Activated CD4-positive, alpha-beta T cell treated with anti-CD3 and anti-CD28 coated beads for 48 hours (primary cell): ENCODE data around the gene PITPNC1.
"Not testable (repeated sequence)": the region's sequence is repeated elsewhere in the genome, so short reads cannot be mapped to it uniquely, and the experiment has no call there.

Experiments used
- DNase-seq: peaks from one replicate; pipeline ENCODE4 v3.0.0-alpha.2; 2020

PITPNC1 gene

DNA sequence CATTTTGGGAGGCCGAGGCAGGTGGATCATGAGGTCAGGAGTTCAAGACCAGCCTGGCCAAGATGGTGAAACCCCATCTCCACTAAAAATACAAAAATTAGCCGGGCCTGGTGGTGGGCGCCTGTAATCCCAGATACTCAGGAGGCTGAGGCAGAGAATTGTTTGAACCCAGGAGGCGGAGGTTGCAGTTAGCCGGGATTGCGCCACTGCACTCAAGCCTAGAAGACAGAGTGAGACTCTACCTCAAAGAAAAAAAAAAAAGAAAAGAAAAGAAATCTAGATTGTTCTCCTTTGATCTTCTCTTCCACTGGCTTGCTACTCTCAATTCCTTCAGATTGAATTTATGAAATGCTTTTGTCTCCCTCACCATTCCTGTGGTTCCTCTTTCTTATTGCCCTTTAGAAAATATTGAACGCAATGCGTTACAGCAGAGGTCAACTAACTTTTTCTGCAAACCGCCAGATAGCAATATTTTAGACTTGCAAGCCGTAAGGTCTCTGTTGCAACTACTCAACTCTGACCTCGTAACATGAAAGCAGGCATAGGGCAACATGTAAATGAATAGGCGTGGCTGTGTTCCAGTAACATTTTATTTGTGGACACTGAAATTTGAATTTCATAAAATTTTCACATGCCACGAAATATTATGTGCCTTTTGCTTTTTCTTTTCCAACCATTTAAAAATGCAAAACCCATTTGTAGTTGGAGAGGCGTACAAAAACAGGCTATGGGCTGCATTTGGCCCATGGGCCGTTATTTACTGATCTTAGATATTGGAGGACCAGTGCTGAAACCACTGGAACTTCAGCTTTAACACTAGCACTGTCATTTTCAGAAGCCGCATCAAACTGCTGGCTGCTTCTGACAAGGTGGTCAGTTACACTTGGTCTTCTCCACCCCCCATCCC lies 24.8 kb downstream of the PITPNC1 start:
- DNase-seq = no peak

- no peak for DNase-seq
Observed at GRCh38 chr17:67403065-67403464, 26.0 kb downstream of the PITPNC1 start.

GRCh38 chr17:67403483-67403882 lies 26.4 kb downstream of the PITPNC1 start:
- no peak for DNase-seq

DNA sequence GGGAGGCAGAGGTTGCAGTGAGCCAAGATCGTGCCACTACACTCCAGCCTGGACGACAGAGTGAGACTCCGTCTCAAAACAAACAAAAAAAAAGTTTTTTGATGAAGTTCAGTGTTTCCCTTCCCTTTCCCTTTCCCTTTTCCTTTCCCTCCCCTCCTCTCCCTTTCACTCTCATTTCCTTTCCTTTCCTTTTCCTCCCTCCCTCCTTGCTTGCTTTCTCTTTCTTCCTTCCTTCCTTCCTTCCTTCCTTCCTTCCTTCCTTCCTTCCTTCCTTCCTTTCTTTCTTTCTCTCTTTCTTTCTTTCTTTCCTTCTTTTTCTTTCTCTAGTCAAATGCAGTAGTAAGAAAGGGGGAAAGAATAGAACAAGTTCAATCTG lies 31.4 kb downstream of the PITPNC1 start:
- not testable (repeated sequence) for DNase-seq

GRCh38 chr17:67411397-67411796 lies 34.3 kb downstream of the PITPNC1 start:
- no peak for DNase-seq

GRCh38 chr17:67412032-67412431 lies 35.0 kb downstream of the PITPNC1 start:
- no peak for DNase-seq

- DNase-seq = no peak
Observed at GRCh38 chr17:67412941-67413340, 35.9 kb downstream of the PITPNC1 start.

DNA sequence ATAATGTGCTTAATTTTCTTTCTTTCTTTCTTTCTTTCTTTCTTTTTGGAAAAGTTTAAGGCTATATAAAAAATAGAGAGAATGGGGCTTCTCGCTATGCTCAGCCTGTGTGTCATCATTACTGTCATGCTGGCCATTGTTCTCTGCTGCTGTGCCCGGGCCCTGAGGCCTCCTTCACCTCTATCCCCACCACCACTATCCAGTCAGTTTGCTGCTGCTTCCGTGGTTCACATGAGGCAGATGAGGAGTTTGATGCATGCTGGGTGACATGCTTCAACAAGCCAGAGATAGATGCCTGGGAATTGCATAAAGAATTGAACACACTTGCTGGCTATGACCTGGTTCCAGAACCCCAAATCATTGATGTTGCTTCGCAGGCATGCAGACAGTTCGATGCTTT lies 36.3 kb downstream of the PITPNC1 start:
- no peak for DNase-seq

DNA sequence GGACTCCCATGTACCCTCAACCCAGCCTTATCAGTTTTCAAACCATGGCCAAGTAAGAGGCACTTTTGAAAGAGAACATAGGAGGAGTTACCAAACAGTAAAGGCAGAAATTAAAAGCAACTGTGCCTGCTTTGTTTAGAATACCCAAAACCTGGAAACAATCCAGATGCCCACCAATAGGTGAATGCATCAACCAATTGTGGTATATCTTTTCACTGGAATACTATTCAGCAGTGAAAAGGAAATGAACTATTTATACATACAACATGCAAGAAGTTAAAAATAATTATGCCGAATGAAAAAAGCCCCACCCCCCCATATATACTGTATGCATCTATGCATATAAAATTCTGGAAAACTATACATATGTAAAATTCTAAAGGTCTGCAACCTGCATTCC lies 37.0 kb downstream of the PITPNC1 start:
- no peak for DNase-seq

- no peak for DNase-seq
Observed at GRCh38 chr17:67414559-67414958, 37.5 kb downstream of the PITPNC1 start.

DNA sequence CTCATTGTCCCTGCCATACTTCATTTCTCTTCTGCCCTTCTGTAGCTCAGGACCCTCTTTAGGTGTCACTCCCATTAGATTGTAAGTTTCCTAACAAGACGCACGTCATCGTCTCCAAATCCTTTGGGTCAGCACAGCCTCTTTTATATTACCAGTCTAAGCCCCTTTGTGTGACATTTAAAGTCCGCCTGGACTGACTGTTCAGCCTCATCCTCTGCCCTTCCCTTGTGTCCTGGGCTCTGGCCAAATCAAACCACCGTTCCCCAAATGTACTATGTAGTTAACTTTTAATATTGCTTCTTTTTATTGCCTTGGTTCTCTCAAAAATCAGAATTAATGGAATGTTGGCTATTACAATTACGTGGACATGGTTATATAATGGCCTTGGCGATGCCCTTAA lies 38.2 kb downstream of the PITPNC1 start:
- DNase-seq = no peak

DNA sequence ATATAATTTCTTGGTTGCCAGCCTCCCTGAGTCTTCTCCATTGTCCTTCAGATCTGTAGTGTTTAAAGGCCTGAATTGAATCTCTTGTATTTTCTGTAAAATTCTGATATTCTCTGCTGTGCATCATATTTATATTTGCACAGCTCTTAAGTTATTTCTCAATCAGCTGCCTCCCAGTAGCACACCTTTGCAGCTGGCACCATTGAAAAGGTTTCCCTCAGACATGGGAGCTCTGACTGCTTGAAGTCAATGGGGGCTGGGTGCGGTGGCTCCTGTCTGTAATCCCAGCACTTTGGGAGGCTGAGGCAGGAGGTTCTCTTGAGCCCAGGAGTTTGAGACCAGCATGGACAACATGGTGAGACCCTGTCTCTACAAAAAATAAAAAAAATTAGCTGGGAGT lies 40.4 kb downstream of the PITPNC1 start:
- DNase-seq = no peak

GRCh38 chr17:67420994-67421393 lies 43.9 kb downstream of the PITPNC1 start:
- no peak for DNase-seq

DNA sequence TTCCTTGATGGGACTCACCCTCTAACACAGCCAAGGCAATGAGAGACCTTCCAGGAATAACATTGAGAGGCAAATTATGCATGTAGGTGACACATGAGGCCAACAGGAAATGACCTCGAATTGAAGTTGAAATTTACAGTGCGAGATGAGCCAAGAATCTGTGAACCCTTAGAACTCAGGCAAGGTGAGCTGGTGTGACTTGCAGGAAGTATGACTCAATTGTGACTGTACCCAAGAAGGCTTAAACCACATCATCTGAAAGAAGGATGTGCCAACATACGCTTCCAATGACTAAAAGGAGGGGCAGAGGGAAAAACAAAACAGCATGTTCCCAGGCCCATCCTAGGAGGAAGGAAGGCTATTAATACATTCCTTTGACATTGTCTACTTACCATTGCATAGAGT lies 44.8 kb downstream of the PITPNC1 start:
- DNase-seq = peak; percentile 57

DNA sequence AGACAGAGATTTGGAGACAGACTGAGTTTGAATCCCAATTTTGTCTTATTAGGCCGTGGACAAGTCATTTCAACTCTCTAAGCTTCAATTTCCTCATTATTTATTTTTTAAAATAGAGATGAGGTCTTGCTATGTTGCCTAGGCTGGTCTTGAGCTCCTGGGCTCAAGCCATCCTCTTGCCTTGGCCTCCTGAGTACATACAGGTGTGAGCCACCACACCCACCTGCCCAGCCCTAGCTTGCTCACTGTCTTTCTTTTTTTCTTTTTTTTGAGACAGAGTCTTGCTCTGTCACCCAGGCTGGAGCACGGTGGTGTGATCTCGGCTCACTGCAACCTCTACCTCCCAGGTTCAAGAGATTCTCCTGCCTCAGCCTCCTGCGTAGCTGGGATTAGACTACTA lies 45.2 kb downstream of the PITPNC1 start:
- DNase-seq = peak; percentile 28

GRCh38 chr17:67422897-67423296 lies 45.8 kb downstream of the PITPNC1 start:
- no peak for DNase-seq

DNA sequence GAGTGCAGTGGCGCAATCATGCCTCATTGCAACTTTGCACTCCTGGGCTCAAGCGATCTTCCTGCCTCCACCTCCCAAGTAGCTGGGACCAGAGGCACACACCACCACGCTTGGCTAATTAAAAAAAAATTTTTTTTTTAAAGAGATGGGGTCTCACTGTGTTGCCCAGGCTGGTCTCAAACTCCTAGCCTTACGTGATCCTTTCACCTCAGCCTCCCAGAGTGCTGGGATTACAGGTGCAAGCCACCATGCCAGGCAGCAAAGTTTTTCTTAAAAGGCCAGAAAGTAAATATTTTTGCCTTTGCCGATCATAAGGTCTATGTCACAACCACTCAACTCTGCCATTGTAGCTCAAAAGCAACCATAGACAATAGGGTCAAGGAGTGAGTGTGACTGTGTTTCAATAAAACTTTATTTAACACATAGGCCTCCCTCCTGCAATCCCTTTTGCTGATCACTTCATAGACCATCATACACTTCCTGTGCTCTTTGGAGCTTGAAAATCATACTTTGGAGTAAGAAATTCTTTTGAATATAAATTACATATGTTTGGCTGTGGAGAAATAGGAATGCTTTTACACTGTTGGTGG lies 48.6 kb downstream of the PITPNC1 start:
- no peak for DNase-seq

DNA sequence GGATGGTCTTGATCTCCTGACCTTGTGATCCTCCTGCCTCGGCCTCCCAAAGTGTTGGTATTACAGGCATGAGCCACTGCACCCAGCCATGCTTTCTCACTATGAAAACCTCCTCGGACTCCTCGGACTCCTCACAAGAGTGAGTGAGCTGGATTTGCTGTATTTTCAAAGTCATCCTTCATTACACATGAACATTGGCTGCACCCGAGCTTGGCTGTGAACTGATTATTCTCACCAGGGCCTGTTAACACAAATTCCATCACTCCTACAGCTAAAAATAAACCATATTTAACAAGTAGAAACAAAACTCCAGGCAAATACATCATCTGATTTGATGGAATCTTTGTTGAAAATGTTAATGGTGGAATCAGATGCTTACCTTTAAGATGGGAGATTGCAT lies 50.3 kb downstream of the PITPNC1 start:
- DNase-seq = no peak

DNA sequence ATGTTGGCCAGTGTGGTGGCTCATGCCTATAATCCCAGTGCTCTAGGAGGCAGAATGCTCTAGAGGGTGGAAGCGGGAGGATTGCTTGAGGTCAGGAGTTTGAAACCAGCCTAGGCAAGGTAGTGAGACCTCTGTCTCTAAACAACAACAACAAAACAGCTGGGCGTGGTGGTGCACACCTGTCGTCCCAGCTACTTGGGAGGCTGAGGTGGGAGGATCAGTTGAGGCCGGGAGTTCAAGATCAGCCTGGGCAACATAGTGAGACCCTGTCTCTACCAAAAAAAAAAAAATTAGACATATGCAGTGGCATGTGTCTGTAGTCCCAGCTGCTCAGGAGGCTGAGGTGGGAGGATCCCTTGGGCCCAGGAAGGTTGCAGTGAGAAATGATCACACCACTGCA lies 53.4 kb downstream of the PITPNC1 start:
- not testable (repeated sequence) for DNase-seq

DNA sequence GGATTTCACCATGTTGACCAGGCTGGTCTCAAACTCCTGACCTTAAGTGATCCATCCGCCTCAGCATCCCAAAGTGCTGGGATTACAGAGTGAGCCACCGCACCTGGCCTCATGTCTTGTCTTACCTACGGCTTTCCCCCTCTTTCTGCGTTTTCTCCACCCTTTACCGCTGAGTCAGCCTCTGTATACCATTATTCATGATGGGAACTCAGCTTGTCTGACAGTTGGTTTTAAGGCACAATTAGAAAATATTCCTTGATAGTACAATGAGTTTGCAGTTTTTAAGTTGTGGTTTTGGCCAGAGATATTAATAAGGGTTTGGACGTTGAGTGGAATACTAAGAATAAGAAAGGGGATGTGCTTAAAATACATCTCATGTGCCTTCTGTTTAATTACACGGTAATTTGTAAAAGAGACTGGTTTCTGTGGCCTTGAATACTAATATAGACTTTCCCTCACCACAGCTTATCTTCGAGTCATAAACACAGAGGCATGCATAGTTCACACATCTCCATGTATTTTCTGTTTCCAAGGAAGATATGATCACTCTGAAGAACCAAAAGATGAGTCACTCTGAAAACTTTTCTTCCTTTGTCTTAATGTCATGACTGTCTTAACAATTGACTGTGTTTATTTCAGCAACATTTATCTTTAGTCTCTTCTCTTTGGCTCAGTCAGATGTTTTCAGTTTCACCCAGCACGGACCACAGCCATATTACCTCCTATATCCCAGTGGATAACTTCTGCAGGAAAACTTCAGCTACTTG lies 54.4 kb downstream of the PITPNC1 start:
- DNase-seq = peak; percentile 27

DNA sequence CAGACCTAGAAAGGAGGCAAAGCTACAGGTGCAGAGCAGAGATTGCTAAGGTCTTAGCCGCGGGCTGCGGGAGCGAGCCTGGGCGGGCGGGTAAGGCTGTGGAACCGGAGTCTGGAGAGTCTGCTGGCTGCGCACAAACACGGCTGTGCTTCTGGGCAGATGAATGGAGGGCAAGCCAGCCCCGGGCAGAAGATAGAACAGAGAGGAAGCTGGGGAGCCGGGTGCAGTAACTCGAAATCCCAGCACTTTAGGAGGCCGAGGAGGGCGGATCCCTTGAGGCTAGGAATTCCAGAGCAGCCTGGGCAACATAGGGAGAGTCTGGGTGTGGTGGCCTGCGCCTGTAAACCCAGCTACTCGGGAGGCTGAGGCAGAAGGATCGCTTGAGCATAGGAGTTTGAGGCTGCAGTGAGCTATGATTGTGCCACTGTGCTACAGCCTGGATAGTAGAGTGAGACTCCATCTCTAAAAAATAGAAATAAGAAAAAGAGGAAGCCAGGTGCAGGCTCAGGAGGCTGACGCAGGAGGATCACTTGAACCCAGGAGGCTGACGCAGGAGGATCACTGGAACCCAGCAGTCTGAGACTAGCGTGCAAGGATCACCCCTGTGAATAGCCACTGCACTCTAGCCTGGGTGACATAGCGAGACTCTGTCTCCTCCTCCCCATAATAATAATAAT lies 56.3 kb downstream of the PITPNC1 start:
- no peak for DNase-seq

DNA sequence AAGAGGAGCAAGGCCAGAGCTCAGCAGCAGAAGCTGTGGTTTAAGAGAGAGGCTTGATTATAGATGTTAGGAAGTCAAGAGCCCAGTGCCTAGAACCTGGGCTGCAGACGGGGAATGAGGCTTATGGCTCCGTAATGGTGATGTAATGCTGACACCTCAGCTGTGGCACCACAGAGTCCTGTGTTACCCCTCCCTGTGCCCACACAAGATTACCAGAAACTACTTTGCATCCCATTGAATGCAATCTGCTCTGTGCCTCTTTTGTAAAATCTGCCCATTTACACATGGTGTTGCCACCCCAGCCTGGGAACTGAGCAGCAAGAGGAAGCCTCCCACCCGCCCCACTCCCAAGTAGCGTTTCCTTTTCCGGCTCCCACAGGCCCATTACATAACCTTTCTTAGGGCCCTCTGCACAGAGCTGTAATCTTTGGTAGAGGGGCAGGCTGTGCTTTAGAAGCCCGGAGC lies 57.0 kb downstream of the PITPNC1 start:
- DNase-seq = peak; percentile 53

GRCh38 chr17:67435122-67435521 lies 58.0 kb downstream of the PITPNC1 start:
- peak; percentile 68 for DNase-seq
